Left cardiac atrium (tissue), 4 donors: ENCODE measurements around the gene CBLC. TPM values are rescaled to one million over a fixed set of nuclear protein-coding genes. Genes with fewer than 3 reads are reported as not detected.

Experiments used
- ATAC-seq, 2 donors: fragments of 200-7000 bp; cut with Tn5 transposase; one replicate each; pipeline ENCODE4 v1.9.1; 2020; ENCODE audit warnings: mild to moderate bottlenecking in 2 of 2, moderate library complexity in 2 of 2
- DNase-seq: peaks from one replicate; pipeline ENCODE4 v3.0.0-alpha.2; 2020
- intact Hi-C, 2 donors: fragments of 100-400 bp; cut with DNase I; formaldehyde crosslinking; loops; one replicate each; pipeline versions ENCODE4 v1.14.1 to v1.15.1; 2022 to 2023
- microRNA-seq, 2 donors: library from miRNA; unstranded; fragments of <30 nt; microRNA quantifications; one replicate each; pipeline ENCODE4 v1.2.0, GENCODE V29; 2020
- total RNA-seq, 2 donors: library from RNA; stranded (reverse); fragmentation: NEBNext Ultra II Directional; extraction: Animal tissue kit (Norgen Biotek cat#: 25700); gene quantifications; one replicate each; pipeline ENCODE4 v1.2.1, GENCODE V29; 2021
- donor health status: DM: no; HTN: yes; CAD: no.
- donor health status: DM: no; HTN: yes; CAD: no; lungs with severe emphysema.
- donor health status: DM: yes; HTN: yes; CAD: no.
- donor health status: Dilated cardiomyopathy.

Gene CBLC
- total RNA-seq, 2 donors from 2014 or later: not detected

- DNase-seq (no peak), ATAC-seq (no peak)
- intact Hi-C loops: no loop called here
Observed at GRCh38 chr19:44839276-44839675, 61.6 kb downstream of the CBLC start.

DNA sequence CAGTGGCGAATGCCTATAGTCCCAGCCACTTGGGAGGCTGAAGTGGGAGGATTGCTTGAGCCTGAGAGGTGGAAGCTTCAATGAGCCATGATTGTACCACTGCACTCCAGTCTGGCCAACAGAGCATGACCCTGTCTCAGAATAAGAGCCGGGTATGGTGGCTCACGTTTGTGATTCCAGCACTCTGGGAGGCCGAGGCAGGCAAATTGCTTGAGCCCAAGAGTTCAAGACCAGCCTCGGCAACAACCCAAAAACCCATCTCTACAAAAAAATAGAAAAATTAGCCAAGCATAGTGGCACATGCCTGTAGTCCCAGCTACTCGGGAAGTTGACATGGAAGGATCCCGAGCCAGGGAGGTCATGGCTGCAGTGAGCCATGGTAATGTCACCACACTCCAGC, 63.1 kb downstream of the CBLC start:
- DNase-seq: no peak
- intact Hi-C loops: loop anchor here (5.0 to 10.0 kb wide), 2 partner anchors 44 to 116 kb away; no protein-coding TSS in a partner anchor
- no peak for ATAC-seq

- DNase-seq (no peak), ATAC-seq (no peak)
- intact Hi-C loops: loop anchor here (5.0 to 10.0 kb wide), 2 partner anchors 44 to 116 kb away; no protein-coding TSS in a partner anchor
Observed at GRCh38 chr19:44841231-44841630, 63.5 kb downstream of the CBLC start.

- DNase-seq (peak; percentile 60), ATAC-seq (no peak)
- intact Hi-C loops: loop anchor here in 1 of 2 donors (2.0 to 10.0 kb wide), 4 partner anchors 36 to 158 kb away; partner anchors contain the start of gene BCAM
Observed at GRCh38 chr19:44845286-44845611, 67.6 kb downstream of the CBLC start.

DNA sequence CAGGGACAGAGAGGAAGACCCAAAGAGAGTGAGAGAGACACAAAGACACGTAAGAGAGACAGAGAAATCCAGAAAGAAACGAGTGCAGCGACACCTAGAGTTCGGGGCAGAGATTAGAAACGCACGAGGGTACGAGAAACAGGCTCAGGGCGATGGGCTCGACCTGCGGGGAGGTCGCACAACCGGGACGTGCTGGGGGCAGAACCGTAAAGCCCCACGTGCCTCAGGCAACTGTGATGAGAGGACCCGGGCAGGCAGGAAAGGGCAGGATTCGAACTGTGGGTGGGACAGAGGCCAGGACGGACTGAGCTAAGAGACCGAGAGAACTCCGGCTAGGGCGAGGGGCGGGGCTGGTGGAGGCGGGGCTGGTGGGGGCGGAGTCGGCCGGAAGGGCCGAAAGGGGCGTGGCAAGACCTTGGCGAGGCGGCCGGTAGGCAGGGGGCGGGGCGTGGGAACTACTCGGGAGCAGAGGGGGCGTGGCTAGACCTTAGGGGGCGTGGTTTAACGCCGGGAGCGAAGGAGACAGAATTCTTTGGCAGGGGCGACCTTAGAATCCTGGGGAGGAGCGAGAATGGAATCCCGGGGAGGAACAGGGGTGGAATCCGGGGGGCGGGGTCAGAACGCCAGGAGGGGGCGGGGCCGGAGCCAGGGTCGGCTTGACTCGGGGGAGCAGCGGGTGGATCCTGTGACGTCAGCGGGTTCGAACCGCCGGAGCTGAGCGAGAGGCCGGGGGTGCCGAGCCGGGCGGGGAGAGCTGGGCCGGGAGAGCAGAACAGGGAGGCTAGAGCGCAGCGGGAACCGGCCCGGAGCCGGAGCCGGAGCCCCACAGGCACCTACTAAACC, 68.1 kb downstream of the CBLC start, which contains the start of gene NECTIN2:
Gene NECTIN2 (plus strand): TSS at position 686 of the 843 bp plus-strand sequence. CDS start 229 bp downstream, outside the sequence.
- intact Hi-C loops: loop anchor here in 1 of 2 donors (2.0 to 10.0 kb wide), 4 partner anchors 37 to 159 kb away; partner anchors contain the start of gene BCAM
- peak; percentile 84 to 85 for ATAC-seq

DNA sequence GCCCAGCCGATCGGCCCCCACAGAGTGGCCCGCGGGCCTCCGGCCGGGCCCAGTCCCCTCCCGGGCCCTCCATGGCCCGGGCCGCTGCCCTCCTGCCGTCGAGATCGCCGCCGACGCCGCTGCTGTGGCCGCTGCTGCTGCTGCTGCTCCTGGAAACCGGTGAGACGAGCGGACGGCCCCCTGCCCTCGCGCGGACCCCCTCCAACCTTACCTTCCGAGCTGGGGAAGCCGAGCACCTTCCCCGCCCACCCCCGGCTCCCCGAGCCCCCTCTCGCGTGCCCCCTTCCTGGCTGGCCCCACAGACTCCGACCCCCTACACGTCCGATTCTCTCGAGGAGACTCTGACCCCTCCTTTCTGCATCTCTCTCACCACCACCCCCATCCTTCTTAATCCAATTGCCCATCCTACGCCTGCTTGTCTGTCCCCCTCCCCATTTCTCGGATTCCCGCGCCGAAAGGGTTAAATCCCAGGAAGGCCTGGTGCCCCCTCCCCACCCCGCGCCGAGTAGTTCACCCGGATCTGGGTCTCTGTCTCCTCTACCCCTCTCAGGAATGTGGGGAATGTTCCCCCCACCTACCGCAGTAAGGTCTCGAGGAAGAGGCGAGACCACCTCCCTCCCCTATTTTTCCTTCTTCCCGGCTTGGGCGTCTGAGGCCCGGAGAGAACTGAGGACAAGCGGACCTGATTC, 68.9 kb downstream of the CBLC start:
- DNase-seq (peak; percentile 56), ATAC-seq (no peak)
- intact Hi-C loops: loop anchor here in 1 of 2 donors (5.0 to 10.0 kb wide), 2 partner anchors 122 to 159 kb away; no protein-coding TSS in a partner anchor

More for the DNA sequence above, 68.1 kb downstream of the CBLC start, which contains the start of gene NECTIN2:
- DNase-seq: peak; percentile 100

GRCh38 chr19:44847144-44848035, 69.7 kb downstream of the CBLC start:
- peak; percentile 10 to 21 for ATAC-seq
- peak; percentile 88 for DNase-seq
- intact Hi-C loops: loop anchor here in 1 of 2 donors (5.0 to 10.0 kb wide), 2 partner anchors 123 to 160 kb away; no protein-coding TSS in a partner anchor

- intact Hi-C loops: loop anchor here in 1 of 2 donors (5.0 to 10.0 kb wide), 2 partner anchors 123 to 161 kb away; no protein-coding TSS in a partner anchor
- peak; percentile 56 for DNase-seq
- ATAC-seq: no peak
Observed at GRCh38 chr19:44848036-44848811, 70.5 kb downstream of the CBLC start.

GRCh38 chr19:44848812-44849447, 71.2 kb downstream of the CBLC start:
- ATAC-seq (no peak), DNase-seq (peak; percentile 50)
- intact Hi-C loops: loop anchor here in 1 of 2 donors (5.0 to 10.0 kb wide), 2 partner anchors 124 to 162 kb away; no protein-coding TSS in a partner anchor

Small RNA genes lying within 50 kb of the gene (microRNA-seq; reads per million reads assigned to microRNA genes)
- gene MIR8085: 0 reads per million in 2 donors

Other genes with a start within 250 kb of the CBLC start
- not detected for gene CEACAM20, start 248.2 kb upstream of the CBLC start, total RNA-seq
- gene IGSF23, start 164.3 kb upstream of the CBLC start, total RNA-seq: not detected
- 10 to 100 TPM; 27.5 to 64.7 TPM for gene PVR, start 134.0 kb upstream of the CBLC start, total RNA-seq
- 1 to 10 TPM; 2.4 to 6.2 TPM for gene CEACAM19, start 106.4 kb upstream of the CBLC start, total RNA-seq
- gene CEACAM16, start 78.7 kb upstream of the CBLC start, total RNA-seq: not detected
- gene BCL3, start 29.2 kb upstream of the CBLC start, total RNA-seq: 10 to 100 TPM; 22.6 to 65.0 TPM
- gene BCAM, start 31.2 kb downstream of the CBLC start, total RNA-seq: 10 to 100 TPM; 76.4 to 76.9 TPM
- gene NECTIN2, start 68.4 kb downstream of the CBLC start, total RNA-seq: 10 to 100 TPM; 54.0 to 94.1 TPM
- 10 to 100 TPM; 43.0 to 63.1 TPM for gene TOMM40, start 113.4 kb downstream of the CBLC start, total RNA-seq
- 10 to 100 TPM; 43.5 to 67.4 TPM for gene APOE, start 127.9 kb downstream of the CBLC start, total RNA-seq
- gene APOC1, start 136.7 kb downstream of the CBLC start, total RNA-seq: 1 to 10 TPM; 2.7 to 4.6 TPM
- gene APOC4, start 164.3 kb downstream of the CBLC start, total RNA-seq: not detected
- not detected for gene APOC2, start 168.2 kb downstream of the CBLC start, total RNA-seq
- 100 to 1,000 TPM in 1 of 2 donors, 10 to 100 TPM in 1; 90.7 to 107 TPM for gene CLPTM1, start 177.5 kb downstream of the CBLC start, total RNA-seq
- gene RELB, start 223.6 kb downstream of the CBLC start, total RNA-seq: 10 to 100 TPM in 1 of 2 donors, 1 to 10 TPM in 1; 4.4 to 10.7 TPM